HepG2 (cell line): ENCODE results near the gene KIF26B. TPM values are rescaled to one million over a fixed set of nuclear protein-coding genes. Genes with fewer than 3 reads are reported as not detected.

Experiments
- ATAC-seq: fragments of 200-7000 bp; cut with Tn5 transposase; 3 replicates; pipeline ENCODE4 v1.9.1; 2020; ENCODE audit warnings: mild to moderate bottlenecking, moderate library complexity
- BruUV-seq: library from RNA; stranded (reverse); fragments of 400-500 nt; replicated peaks from 2 replicates; lab custom pipeline; 2021; lab: Mats Ljungman, UMichigan
- CTCF ChIA-PET: fragments of 300-600 bp; formaldehyde crosslinking; extraction: SDS; loops from one replicate; lab custom pipeline; 2021; ENCODE audit warnings: low total read pairs, inconsistent platforms, low intra/inter-chr PET ratio; lab: Yijun Ruan, JAX
- POLR2A ChIA-PET: fragments of 350-600 bp; sonication (Branson Sonifier 250); formaldehyde crosslinking; loops from one replicate; lab custom pipeline; 2020; ENCODE audit warnings: antibody characterized with exemption, inconsistent platforms; lab: Yijun Ruan, JAX
- DNase-seq: peaks from one replicate; pipeline ENCODE4 v3.0.0-alpha.2; 2015; ENCODE audit warnings: low spot score
- FAIRE-seq: peaks from 3 replicates; lab custom pipeline; 2011; peaks lifted over from hg19 to GRCh38; lab: Jason Lieb, UNC
- H2AFZ ChIP-seq: one replicate; pipeline ENCODE4 v1.6.1; 2011; ENCODE audit warnings: low read length, inconsistent platforms
- H3K27ac ChIP-seq: fragments of 300-600 bp; 3 replicates; pipeline ENCODE4 v1.8.0; 2011; ENCODE audit warnings: mixed run types, mild to moderate bottlenecking, mixed read lengths, low read length, inconsistent platforms; ENCODE audit not compliant: insufficient read depth; ENCODE audit errors: extremely low read length
- H3K27me3 ChIP-seq, 2 experiments: fragments of 200-600 bp in 1 of 2; 2 replicates in 1 of 2; 3 replicates in 1 of 2; pipeline versions ENCODE4 v1.6.0 to v1.8.0; 2011; ENCODE audit warnings: low read length in 2 of 2, mild to moderate bottlenecking in 2 of 2, moderate library complexity in 2 of 2, inconsistent platforms in 1 of 2; ENCODE audit not compliant: insufficient read depth in 2 of 2, control insufficient read depth in 1 of 2
- H3K36me3 ChIP-seq, 2 experiments: fragments of 200-600 bp in 1 of 2; replicated peaks in 1 of 2; 2 replicates in 1 of 2; 3 replicates in 1 of 2; pipeline versions ENCODE4 v1.5.1 to v1.8.0; 2011; ENCODE audit warnings: low read length in 2 of 2, inconsistent platforms in 1 of 2; ENCODE audit not compliant: insufficient read depth in 2 of 2, control insufficient read depth in 1 of 2
- H3K4me1 ChIP-seq: 2 replicates; pipeline ENCODE4 v1.5.1; 2012; ENCODE audit warnings: low read length, inconsistent platforms; ENCODE audit not compliant: insufficient read depth
- H3K4me2 ChIP-seq: 2 replicates; pipeline ENCODE4 v1.6.0; 2011; ENCODE audit warnings: low read depth, low read length, inconsistent platforms
- H3K4me3 ChIP-seq, 3 experiments: fragments of 200-600 bp in 1 of 3; sonication (generic), shearing (Covaris generic) in 1 of 3; replicated peaks in 1 of 3; 2 replicates each; pipeline ENCODE4 v1.5.1; 2011 to 2016; ENCODE audit warnings: low read length in 3 of 3, inconsistent platforms in 2 of 3, low read depth in 2 of 3, mild to moderate bottlenecking in 2 of 3, control low read depth in 1 of 3, mixed read lengths in 1 of 3; ENCODE audit not compliant: insufficient read depth in 1 of 3
- H3K79me2 ChIP-seq: one replicate; pipeline ENCODE4 v1.6.1; 2011; ENCODE audit warnings: low read length, inconsistent platforms; ENCODE audit not compliant: insufficient read depth
- H3K9ac ChIP-seq: 2 replicates; pipeline ENCODE4 v1.6.0; 2011; ENCODE audit warnings: mild to moderate bottlenecking, low read depth, low read length, inconsistent platforms; ENCODE audit not compliant: insufficient read depth
- H3K9me3 ChIP-seq: 2 replicates; pipeline ENCODE4 v1.5.1; 2012; ENCODE audit warnings: mild to moderate bottlenecking, low read length
- H4K20me1 ChIP-seq: 2 replicates; pipeline ENCODE4 v1.6.0; 2011; ENCODE audit warnings: inconsistent platforms, mild to moderate bottlenecking, low read length, moderate library complexity; ENCODE audit not compliant: insufficient read depth
- BRCA1 ChIP-seq: sonication (generic); formaldehyde crosslinking; IDR thresholded peaks from 2 replicates; pipeline ENCODE4 v1.4.0; 2020; ENCODE audit warnings: missing genetic modification reagents
- ESRRA ChIP-seq: sonication (generic); formaldehyde crosslinking; IDR thresholded peaks from 2 replicates; pipeline ENCODE4 v1.5.1; 2020; ENCODE audit warnings: mild to moderate bottlenecking, low read depth, missing genetic modification reagents
- GLI4 ChIP-seq: sonication (generic); formaldehyde crosslinking; IDR thresholded peaks from 2 replicates; pipeline ENCODE4 v1.5.1; 2020; ENCODE audit warnings: missing genetic modification reagents, mild to moderate bottlenecking, moderate library complexity, borderline replicate concordance
- NONO ChIP-seq, 2 experiments: fragments of 450-650 bp in 1 of 2; sonication (generic) in 1 of 2; formaldehyde crosslinking in 1 of 2; IDR thresholded peaks in 1 of 2; conservative IDR thresholded peaks in 1 of 2; 2 replicates each; pipeline versions ENCODE4 v1.6.1 to v1.8.0; 2017 to 2022; ENCODE audit warnings: mild to moderate bottlenecking in 1 of 2, missing genetic modification reagents in 1 of 2, moderate library complexity in 1 of 2
- SMAD1 ChIP-seq: sonication (generic); formaldehyde crosslinking; IDR thresholded peaks from 2 replicates; pipeline ENCODE4 v1.4.0; 2020; ENCODE audit warnings: missing genetic modification reagents, low read depth, mild to moderate bottlenecking, borderline replicate concordance
- ZFP82 ChIP-seq: sonication (generic); formaldehyde crosslinking; IDR thresholded peaks from 2 replicates; pipeline ENCODE4 v1.5.1; 2020; ENCODE audit warnings: mild to moderate bottlenecking, missing genetic modification reagents, borderline replicate concordance
- ZNF205 ChIP-seq: IDR thresholded peaks from 2 replicates; pipeline ENCODE4 v1.6.1; 2018; ENCODE audit warnings: missing biosample characterization, missing genetic modification reagents
- ZNF260 ChIP-seq: sonication (generic); formaldehyde crosslinking; IDR thresholded peaks from 2 replicates; pipeline ENCODE4 v1.4.0; 2020; ENCODE audit warnings: missing genetic modification reagents, low read depth, mild to moderate bottlenecking, borderline replicate concordance
- ZNF451 ChIP-seq: sonication (generic); formaldehyde crosslinking; IDR thresholded peaks from 2 replicates; pipeline ENCODE4 v1.5.0; 2020; ENCODE audit warnings: mild to moderate bottlenecking, missing genetic modification reagents
- ZNF605 ChIP-seq: sonication (generic); formaldehyde crosslinking; IDR thresholded peaks from 2 replicates; pipeline ENCODE4 v1.8.0; 2022; ENCODE audit warnings: mild to moderate bottlenecking, missing genetic modification reagents
- ZNF75D ChIP-seq: sonication (generic); formaldehyde crosslinking; IDR thresholded peaks from 2 replicates; pipeline ENCODE4 v1.8.1; 2023; ENCODE audit warnings: missing genetic modification reagents, mild to moderate bottlenecking, borderline replicate concordance
- WGBS: methylation state at CpG from one replicate; pipeline ENCODE4 v1.1.6; 2017; ENCODE audit warnings: low lambda C conversion rate; 5-methylcytosine and 5-hydroxymethylcytosine counted together
- in situ Hi-C: cut with HindIII; loops from 2 replicates; pipeline ENCODE4 v1.10.0; 2017; ENCODE audit warnings: low pct_unique_long_range_greater_than_20kb; ENCODE audit not compliant: extremely low pct_ligation_motif_present
- intact Hi-C: fragments of 100-400 bp; cut with micrococcal nuclease; formaldehyde crosslinking; loops from one replicate; pipeline ENCODE4 v1.10.0; 2022; ENCODE audit not compliant: unreplicated experiment
- polyA plus RNA-seq, 8 experiments: library from polyadenylated mRNA; depleted of rRNA in 3 of 8; stranded (reverse) in 7 of 8; unstranded in 1 of 8; fragments of >200 nt; fragmentation: Illumina TruSeq in 4 of 8; extraction: Trizol in 4 of 8; gene quantifications; 2 replicates each; pipeline versions ENCODE4 v1.2.1 to v1.2.3, GENCODE V29; 2011 to 2016; ENCODE audit warnings: low read depth in 4 of 8, missing spikeins in 1 of 8, mixed read lengths in 1 of 8; ENCODE audit not compliant: insufficient read depth in 1 of 8
- total RNA-seq, 5 experiments: library from RNA; depleted of rRNA; stranded (reverse); fragments of >200 nt; fragmentation: Illumina TruSeq; extraction: Trizol; gene quantifications; 2 replicates each; pipeline ENCODE4 v1.2.3, GENCODE V29; 2016; ENCODE audit warnings: low read depth in 1 of 5
- TF ChIP-seq, protein P1 (sequence below): sonication (generic); formaldehyde crosslinking; IDR thresholded peaks from 2 replicates; pipeline ENCODE4 v1.4.0; 2020; ENCODE audit warnings: missing genetic modification reagents
- TF ChIP-seq, protein P2 (sequence below): sonication (generic); formaldehyde crosslinking; IDR thresholded peaks from 2 replicates; pipeline ENCODE4 v1.5.0; 2020; ENCODE audit warnings: mild to moderate bottlenecking, low read depth, missing genetic modification reagents, borderline replicate concordance
- TF ChIP-seq, protein P3 (sequence below): sonication (generic); formaldehyde crosslinking; IDR thresholded peaks from 2 replicates; pipeline ENCODE4 v1.8.1; 2023; ENCODE audit warnings: mild to moderate bottlenecking, inconsistent platforms, moderate library complexity, missing genetic modification reagents, borderline replicate concordance

Gene KIF26B
- total and polyA plus RNA-seq, 2 of the 13 experiments (the other 11 are each of a cell fraction or from before 2014, with no cell fraction given): 0.08 to 0.09 TPM

DNA sequence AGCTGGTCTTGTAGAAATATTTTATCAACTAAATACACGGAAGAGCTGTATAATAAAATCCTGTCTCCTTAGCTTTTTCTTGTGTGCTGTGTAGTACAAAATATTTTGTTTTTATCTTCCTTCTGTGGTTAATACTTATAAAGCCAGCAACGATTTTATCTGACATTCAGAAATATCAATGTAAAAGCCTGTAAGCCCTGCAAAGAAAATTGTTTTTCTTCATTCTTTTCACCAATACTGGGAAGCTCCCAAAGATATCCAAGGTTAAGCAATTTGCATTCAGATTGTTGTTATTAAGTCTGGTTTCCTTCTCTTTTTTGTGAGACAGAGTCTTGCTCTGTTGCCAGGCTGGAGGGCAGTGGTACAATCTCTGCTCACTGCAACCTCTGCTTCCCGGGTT lies 38.0 kb upstream of the KIF26B start:
- in situ Hi-C loops: no loop called here
- H3K36me3 ChIP-seq: no peaks in the 10 kb centered on the region
- no peak for DNase-seq
- H3K9ac ChIP-seq: no peak overlapping the region
- H3K4me2 ChIP-seq: no peak overlapping the region
- FAIRE-seq: no peak
- no peaks in the 10 kb centered on the region for H4K20me1 ChIP-seq
- no peak for TF ChIP-seq ESRRA (CRISPR knock-in tag)
- no peak for TF ChIP-seq ZNF205 (CRISPR knock-in tag)
- no peak overlapping the region for H3K4me3 ChIP-seq
- H2AFZ ChIP-seq: no peak overlapping the region
- H3K27me3 ChIP-seq: no peaks in the 10 kb centered on the region
- CTCF ChIA-PET: no interaction called here
- POLR2A ChIA-PET: no interaction called here
- no TSS peak for BruUV-seq
- H3K79me2 ChIP-seq: no peaks in the 10 kb centered on the region
- no peaks in the 10 kb centered on the region for H3K4me1 ChIP-seq
- WGBS: 64% methylated on average over 3 of the region's 3 CpGs
- no peak overlapping the region for H3K27ac ChIP-seq
- intact Hi-C loops: no loop called here
- H3K9me3 ChIP-seq: no peaks in the 10 kb centered on the region
- no peak for ATAC-seq

DNA sequence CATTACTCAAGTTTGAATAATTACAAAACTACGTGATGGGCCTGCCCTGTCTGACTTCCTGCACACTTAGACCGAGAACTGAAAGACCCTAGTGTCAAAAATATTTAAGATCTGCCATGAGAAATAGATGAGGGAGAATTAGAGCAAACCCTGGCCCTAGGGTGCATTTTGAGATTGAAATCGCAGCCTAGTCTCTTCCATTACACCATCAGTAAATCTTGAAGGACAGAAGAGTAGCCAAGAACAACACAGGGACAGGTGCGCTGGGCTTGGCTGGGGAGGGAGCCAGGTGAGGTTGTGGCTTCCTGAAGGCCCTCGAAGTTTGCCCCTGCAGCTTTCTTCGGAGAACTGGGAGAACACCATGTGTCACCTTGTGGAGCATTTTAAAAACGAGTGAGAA lies 36.7 kb upstream of the KIF26B start:
- ATAC-seq: no peak
- TF ChIP-seq ZNF605 (CRISPR knock-in tag) (no peak), SMAD1 (CRISPR knock-in tag) (no peak), ZNF260 (no peak), BRCA1 (CRISPR knock-in tag) (no peak), ZFP82 (CRISPR knock-in tag) (no peak), GLI4 (CRISPR knock-in tag) (no peak), ZNF75D (CRISPR knock-in tag) (no peak), NONO (IDR thresholded peaks at IDR 0.05) (no peak), NONO (CRISPR knock-in tag; conservative IDR thresholded peaks at IDR 0.05) (no peak), ZNF451 (CRISPR knock-in tag) (no peak)
- TF ChIP-seq, protein P1, sequence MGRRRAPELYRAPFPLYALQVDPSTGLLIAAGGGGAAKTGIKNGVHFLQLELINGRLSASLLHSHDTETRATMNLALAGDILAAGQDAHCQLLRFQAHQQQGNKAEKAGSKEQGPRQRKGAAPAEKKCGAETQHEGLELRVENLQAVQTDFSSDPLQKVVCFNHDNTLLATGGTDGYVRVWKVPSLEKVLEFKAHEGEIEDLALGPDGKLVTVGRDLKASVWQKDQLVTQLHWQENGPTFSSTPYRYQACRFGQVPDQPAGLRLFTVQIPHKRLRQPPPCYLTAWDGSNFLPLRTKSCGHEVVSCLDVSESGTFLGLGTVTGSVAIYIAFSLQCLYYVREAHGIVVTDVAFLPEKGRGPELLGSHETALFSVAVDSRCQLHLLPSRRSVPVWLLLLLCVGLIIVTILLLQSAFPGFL (CRISPR knock-in tag): no peak
- TF ChIP-seq, protein P2, sequence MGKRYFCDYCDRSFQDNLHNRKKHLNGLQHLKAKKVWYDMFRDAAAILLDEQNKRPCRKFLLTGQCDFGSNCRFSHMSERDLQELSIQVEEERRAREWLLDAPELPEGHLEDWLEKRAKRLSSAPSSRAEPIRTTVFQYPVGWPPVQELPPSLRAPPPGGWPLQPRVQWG: no peak
- TF ChIP-seq, protein P3, sequence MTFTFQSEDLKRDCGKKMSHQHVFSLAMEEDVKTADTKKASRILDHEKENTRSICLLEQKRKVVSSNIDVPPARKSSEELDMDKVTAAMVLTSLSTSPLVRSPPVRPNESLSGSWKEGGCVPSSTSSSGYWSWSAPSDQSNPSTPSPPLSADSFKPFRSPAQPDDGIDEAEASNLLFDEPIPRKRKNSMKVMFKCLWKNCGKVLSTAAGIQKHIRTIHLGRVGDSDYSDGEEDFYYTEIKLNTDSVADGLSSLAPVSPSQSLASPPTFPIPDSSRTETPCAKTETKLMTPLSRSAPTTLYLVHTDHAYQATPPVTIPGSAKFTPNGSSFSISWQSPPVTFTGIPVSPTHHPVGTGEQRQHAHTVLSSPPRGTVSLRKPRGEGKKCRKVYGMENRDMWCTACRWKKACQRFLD: no peak
- TF ChIP-seq, all 625 proteins: peak for 0
- H3K36me3 ChIP-seq: no peaks in the 10 kb centered on the region
- no peak overlapping the region for H2AFZ ChIP-seq
- no peak for DNase-seq
- no peak overlapping the region for H3K9ac ChIP-seq
- H3K4me1 ChIP-seq: no peaks in the 10 kb centered on the region
- no peak for FAIRE-seq
- no TSS peak for BruUV-seq
- no peaks in the 10 kb centered on the region for H4K20me1 ChIP-seq
- CTCF ChIA-PET: no interaction called here
- H3K27ac ChIP-seq: no peak overlapping the region
- H3K4me3 ChIP-seq: no peak overlapping the region
- intact Hi-C loops (no loop called here), in situ Hi-C loops (no loop called here)
- WGBS: 77% methylated on average over 7 of the region's 7 CpGs
- no peaks in the 10 kb centered on the region for H3K79me2 ChIP-seq
- H3K4me2 ChIP-seq: no peak overlapping the region
- H3K27me3 ChIP-seq: no peaks in the 10 kb centered on the region
- POLR2A ChIA-PET: no interaction called here
- no peaks in the 10 kb centered on the region for H3K9me3 ChIP-seq
